GM19023 (cell line): ENCODE data around the gene KIF21A.
A peak's percentile ranks its signal among the peaks of the same experiment; 100 is the strongest.

Source experiments
- ATAC-seq: cut with Tn5 transposase; IDR thresholded peaks from one replicate; pipeline ENCODE4 v1.9.1; 2021; ENCODE audit warnings: mild to moderate bottlenecking, moderate library complexity; ENCODE audit not compliant: unreplicated experiment

Gene KIF21A

GRCh38 chr12:39440101-39440500 is 2.8 kb downstream of the KIF21A start:
- ATAC-seq = no peak

GRCh38 chr12:39435531-39435930 is 7.4 kb downstream of the KIF21A start:
- ATAC-seq = no peak

GRCh38 chr12:39431797-39432196 is 11.1 kb downstream of the KIF21A start:
- no peak for ATAC-seq

- ATAC-seq = no peak
These were observed 11.7 kb downstream of the KIF21A start for GRCh38 chr12:39431002-39431796.

DNA sequence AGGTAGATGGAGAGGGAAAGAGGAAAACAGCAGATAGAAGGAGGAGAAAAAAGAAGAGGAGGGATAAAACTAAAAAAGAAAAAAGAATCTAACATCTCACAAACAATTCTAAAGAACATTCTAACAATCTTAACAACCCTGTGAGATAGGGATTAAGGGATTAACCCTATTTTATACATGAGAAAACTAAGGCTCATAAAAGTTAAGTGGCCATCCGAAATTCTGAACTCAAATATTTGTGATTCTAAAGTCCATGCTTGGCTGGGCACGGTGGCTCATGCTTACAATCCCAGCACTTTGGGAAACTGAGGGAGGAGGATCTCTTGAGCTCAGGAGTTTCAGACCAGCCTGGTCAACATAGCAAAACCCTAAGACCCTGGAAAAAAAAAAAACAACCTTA is 13.1 kb downstream of the KIF21A start:
- no peak for ATAC-seq

DNA sequence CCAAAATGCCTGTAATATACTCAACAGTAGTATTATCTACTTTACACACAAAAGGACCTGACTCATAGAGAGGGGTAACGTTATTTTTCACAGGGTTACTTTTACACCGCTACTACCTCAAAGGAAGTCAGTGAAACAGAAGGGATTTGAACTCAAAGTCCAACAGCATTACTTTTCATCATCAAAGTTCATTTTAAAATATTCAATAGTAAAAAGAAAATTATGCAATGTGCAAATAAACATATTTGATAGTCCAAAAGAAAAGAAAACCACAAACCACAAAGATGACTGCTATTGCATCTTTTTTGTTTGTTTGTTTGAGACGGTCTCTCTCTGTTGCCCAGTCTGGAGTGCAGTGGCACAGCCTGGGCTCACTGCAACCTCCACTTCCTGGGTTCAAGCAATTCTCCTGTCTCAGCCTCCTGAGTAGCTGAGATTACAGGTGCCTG is 15.5 kb downstream of the KIF21A start:
- ATAC-seq = no peak

- ATAC-seq = no peak
These were observed 16.2 kb downstream of the KIF21A start for GRCh38 chr12:39426636-39427240.

GRCh38 chr12:39420043-39420442 is 22.9 kb downstream of the KIF21A start:
- ATAC-seq = no peak

GRCh38 chr12:39419471-39419870 is 23.4 kb downstream of the KIF21A start:
- no peak for ATAC-seq

GRCh38 chr12:39417916-39418315 is 25.0 kb downstream of the KIF21A start:
- ATAC-seq = no peak

GRCh38 chr12:39413836-39414771 is 28.8 kb downstream of the KIF21A start:
- no peak for ATAC-seq

GRCh38 chr12:39412210-39412609 is 30.7 kb downstream of the KIF21A start:
- no peak for ATAC-seq

GRCh38 chr12:39406262-39406661 is 36.7 kb downstream of the KIF21A start:
- no peak for ATAC-seq

DNA sequence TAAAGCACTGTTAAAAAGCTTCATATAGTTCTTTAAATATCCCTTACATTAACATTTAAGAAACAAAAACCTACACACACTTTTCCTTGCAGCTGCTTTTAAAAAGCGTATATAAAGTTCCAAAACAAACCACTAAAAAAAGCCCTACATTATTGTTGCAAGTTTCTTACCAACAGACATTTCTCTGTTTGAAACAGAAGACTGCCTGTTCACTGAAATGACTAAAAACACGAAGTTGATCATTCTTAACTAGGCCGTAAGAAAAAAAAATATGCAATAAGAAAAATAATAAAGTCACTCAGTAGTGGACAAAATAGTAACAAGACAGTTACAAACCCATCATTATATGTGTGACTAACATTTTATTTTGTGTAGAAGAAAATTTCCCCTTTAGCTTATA is 37.3 kb downstream of the KIF21A start:
- no peak for ATAC-seq

DNA sequence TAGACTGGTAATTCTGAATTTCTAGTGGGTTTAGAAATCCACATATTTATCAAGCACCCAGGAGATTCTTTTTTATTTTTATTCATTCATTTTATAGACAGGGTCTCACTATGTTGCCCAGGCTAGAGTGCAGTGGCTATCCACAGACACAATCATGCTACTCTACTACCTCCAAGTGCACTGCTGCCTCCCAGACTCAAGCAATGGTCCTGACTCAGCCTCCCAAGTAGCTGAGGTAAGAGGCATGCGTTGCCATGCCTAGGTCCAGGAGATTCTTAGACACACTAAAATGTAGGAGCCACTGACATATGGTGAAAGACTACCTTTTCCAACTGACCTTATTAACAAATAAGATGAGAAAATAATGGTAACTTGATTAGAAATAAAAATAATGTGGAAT is 38.9 kb downstream of the KIF21A start:
- ATAC-seq = no peak

GRCh38 chr12:39403376-39403775 is 39.5 kb downstream of the KIF21A start:
- no peak for ATAC-seq

GRCh38 chr12:39402922-39403321 is 40.0 kb downstream of the KIF21A start:
- peak; percentile 68 for ATAC-seq

DNA sequence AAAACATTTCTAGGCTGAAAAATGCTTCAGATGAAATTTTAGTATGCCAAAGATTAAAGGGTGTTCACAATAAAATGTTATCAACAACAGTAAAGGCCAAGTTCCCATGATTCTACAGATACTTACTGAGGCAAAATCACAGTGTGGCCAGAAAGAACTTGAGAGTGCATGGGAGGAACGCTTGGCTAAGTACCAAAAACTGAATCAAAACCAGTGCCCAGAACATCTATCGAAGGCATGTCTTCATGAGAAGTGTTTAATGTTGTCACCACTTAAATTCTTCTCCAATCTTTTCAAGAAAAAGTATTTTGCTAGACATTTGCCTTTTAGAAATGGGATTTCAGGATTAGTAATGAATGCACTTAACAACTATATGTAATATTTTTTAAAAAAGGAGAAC is 41.5 kb downstream of the KIF21A start:
- ATAC-seq = no peak

DNA sequence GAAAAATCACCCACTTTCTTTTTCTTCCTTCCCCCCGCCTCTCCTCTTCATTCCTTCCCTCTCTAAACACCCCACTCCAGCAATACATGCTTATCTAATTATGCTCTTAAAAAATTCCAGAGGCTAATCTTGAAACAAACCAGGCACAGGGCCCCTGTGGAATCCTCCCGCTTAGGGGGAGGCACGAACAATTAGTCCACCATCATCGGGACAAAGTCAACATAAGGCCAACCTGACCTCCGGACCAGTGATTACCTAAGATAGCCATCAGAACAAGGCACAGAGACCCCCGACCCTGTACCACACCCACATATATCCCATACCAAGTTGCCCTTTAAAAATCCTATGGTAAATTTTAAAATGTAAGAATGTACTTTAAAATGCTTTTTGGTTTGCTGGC is 47.1 kb downstream of the KIF21A start:
- ATAC-seq = no peak

GRCh38 chr12:39393890-39394289 is 49.0 kb downstream of the KIF21A start:
- no peak for ATAC-seq

DNA sequence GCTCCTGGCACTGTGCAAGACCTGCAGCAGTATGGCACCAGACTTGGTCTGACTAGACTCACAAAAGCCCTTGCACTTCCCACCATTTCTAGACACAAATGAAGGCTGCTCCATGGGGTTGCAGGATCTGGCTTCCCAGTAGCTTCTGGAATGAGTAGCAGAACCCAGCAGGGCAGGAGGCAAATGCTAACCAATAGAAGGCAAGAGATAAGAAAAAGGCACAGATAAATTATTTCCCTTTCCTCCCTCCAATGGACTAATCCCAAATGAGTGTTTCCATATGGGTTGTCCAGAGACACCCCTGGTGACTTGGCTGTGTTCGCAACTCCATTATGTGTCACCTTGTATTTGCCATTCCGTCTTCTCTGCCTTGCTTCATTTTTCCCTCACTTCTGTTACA is 49.7 kb downstream of the KIF21A start:
- no peak for ATAC-seq
